Measurements from ENCODE around the gene LSR.
"Not testable (repeated sequence)": the region's sequence is repeated elsewhere in the genome, so short reads cannot be mapped to it uniquely, and the experiment has no call there.

DNA sequence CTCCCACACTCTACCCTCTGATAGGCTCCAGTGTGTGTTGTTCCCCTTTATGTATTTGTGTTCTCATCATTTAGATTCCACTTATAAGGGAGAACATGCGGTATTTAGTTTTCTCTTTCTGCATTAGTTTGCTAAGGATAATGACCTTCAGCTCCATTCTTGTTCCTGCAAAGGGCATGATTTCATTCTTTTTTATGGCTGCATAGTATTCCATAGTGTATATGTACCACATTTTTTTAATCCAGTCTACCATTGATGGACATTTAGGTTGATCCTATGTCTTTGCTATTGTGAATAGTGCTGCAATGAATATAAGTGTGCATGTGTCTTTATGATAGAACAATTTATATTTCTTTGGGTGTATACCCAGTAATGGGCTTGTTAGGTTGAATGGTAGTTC is 9.2 kb upstream of the LSR start:
- TF ChIP-seq POLR2A (IDR thresholded peaks at IDR 0.05): not testable (repeated sequence)
- TF ChIP-seq, protein P1, sequence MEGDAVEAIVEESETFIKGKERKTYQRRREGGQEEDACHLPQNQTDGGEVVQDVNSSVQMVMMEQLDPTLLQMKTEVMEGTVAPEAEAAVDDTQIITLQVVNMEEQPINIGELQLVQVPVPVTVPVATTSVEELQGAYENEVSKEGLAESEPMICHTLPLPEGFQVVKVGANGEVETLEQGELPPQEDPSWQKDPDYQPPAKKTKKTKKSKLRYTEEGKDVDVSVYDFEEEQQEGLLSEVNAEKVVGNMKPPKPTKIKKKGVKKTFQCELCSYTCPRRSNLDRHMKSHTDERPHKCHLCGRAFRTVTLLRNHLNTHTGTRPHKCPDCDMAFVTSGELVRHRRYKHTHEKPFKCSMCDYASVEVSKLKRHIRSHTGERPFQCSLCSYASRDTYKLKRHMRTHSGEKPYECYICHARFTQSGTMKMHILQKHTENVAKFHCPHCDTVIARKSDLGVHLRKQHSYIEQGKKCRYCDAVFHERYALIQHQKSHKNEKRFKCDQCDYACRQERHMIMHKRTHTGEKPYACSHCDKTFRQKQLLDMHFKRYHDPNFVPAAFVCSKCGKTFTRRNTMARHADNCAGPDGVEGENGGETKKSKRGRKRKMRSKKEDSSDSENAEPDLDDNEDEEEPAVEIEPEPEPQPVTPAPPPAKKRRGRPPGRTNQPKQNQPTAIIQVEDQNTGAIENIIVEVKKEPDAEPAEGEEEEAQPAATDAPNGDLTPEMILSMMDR (IDR thresholded peaks at IDR 0.05 in 4 of 5, conservative IDR thresholded peaks at IDR 0.05 in 1 of 5): not testable (repeated sequence)
